Fibroblast of skin of back (primary cell): Measurements from ENCODE around the gene MYH14.

ENCODE experiments used
- DNase-seq: peaks from one replicate; pipeline ENCODE4 v3.0.0-alpha.2; 2013

MYH14 gene

DNA sequence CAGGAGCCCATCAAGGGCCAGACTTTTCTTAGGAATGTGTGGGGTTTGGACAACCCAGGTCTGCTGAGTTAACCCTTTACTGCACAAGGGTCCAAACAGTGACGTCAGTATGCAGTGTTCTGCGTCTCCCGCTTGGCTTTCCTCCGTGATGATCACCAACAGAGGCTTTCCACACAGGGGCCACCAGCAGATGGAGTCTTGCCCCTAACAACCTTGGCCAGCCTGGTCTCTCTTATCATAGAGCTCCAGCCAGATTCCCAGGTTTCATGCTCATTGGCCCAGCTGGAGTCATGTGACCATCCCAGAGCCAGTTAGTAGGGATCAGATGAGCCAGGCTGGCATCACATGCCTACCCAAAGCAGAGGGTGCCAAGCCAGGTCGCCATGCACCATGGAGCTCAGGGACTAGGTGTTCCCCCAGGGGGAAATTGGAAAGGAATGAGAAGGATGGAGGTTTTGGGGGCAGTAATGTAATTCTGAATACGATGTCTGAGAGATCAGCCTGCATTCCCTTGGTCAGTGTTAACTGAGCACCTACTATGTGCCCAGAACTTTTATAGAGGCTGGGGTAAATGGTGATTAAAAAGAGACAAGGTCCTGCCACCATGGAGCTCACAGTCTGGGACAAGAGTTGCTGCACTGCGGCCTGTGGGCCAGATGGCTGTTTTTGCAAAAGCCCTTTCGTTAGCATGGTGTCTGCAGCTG is 61.2 kb downstream of the MYH14 start:
- DNase-seq: no peak

DNA sequence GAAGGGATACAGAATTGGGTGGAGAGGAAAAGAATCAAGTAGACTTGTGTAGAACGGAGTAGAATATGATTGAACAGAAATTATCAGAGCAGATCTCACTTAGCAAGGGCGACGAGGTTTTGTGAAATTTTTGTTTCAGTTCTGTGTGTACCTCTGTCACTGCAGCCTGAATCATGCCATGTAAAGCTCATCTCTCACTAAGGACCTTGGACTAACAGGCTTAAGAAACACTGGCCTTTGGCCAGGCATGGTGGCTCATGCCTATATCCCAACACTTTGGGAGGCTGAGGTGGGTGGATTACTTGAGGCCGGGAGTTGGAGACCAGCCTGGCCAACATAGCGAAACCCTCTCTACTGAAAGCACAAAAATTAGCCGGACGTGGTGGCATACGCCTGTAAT is 62.6 kb downstream of the MYH14 start:
- DNase-seq: no peak

DNA sequence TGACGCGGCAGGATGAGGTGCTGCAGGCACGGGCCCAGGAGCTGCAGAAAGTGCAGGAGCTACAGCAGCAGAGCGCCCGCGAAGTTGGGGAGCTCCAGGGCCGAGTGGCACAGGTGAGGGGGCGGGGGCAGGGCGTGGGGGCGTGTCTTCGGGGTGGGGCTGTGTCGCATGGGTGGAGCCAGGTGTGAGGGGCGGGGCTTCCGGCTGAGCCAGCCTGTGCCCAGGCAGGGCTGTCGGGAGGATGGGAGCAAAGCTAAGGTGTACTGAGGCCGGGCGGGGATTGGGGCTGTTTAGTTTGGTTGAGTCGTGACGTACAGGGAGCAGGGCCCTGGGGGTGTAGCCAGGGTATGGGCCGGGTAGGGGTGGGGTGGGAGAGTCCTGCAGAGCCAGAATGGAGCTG is 63.5 kb downstream of the MYH14 start:
- no peak for DNase-seq

DNA sequence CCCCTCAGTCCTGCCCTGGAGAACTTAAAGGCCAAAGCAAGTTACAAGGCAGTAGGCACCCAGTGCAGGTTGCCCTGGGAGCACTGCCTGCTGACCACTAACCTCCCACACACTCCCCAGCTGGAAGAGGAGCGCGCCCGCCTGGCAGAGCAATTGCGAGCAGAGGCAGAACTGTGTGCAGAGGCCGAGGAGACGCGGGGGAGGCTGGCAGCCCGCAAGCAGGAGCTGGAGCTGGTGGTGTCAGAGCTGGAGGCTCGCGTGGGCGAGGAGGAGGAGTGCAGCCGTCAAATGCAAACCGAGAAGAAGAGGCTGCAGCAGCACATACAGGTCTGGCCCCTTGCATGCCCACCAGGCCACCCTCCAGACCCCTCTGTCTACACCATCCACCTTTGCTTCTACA is 64.6 kb downstream of the MYH14 start:
- DNase-seq: no peak

DNA sequence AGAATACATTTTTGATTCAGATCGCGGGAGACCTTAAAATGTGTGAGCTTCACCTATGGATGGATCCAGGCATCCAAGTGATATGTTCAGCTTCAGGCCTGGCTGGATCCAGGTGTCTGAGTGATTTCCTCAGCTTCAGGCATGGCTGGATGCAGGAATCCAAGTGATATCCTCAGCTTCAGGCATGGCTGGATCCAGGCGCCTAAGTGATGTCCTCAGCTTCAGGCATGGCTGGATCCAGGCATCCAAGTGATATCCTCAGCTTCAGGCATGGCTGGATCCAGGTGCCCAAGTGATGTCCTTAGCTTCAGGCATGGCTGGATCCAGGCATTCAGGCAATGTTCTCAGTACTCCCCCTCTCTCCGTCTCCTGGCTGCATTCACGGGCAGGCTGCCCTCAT is 65.1 kb downstream of the MYH14 start:
- DNase-seq: no peak

DNA sequence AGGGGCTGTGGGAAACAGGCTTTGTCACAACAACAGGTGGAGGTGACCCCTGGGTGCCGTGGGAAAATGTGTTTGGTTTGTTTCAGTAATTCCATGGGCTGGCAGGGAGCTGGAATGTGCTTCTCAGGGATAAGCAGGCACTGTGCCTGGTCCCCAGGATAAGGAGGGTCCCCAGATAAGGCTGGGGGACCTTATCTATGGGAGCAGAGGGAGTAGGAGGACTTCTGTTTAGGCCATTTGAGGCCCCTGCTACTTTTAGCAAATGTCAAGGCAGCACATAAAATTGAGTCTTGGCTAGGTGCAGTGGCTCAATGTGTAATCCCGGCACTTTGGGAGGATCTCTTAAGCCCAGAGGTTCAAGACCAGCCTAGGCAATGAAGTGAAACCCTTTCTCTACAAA is 66.2 kb downstream of the MYH14 start:
- DNase-seq: no peak

DNA sequence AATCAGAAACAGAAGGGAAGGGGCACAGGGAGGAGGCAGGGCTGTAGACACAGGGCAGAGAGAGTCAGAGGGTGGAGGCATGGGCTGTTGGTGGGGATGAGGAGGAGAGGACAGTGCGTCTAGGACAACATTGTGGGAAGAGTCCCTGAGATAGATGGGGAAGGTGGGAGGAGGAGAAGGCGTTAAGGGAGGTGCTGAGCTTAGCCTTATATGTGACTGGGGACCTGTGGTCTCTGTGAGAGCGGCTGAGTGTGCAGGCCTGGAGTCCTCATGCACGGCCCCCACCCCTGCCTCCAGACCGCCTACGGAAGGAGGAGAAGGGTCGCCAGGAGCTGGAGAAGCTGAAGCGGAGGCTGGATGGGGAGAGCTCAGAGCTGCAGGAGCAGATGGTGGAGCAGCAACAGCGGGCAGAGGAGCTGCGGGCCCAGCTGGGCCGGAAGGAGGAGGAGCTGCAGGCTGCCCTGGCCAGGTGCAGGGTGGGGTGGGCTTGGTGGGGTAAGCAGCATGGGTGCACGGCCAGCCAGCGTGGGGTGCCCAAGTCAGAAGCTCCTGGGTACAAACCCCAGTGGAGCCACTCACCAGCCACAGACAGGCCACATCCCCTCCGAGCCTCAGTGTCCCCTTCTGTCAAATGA is 69.0 kb downstream of the MYH14 start:
- DNase-seq: no peak

DNA sequence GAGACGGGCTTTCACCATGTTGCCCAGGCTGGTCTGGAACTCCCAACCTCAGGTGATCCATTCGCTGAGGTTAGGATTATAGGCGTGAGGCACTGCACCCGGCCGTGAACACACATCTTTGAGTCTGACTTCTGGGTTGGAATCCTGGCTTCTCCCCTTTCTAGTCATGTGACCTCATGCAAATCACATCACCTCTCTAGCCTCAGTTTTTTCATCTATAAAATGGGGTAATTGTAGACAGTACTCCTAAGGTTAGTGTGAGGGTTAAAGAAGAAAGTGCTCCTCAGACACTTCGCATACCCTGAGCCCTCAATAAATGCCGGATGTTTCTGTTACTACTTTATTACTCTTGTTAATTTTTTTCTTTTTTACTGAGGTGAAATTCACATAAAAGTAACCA is 70.4 kb downstream of the MYH14 start:
- DNase-seq: no peak

DNA sequence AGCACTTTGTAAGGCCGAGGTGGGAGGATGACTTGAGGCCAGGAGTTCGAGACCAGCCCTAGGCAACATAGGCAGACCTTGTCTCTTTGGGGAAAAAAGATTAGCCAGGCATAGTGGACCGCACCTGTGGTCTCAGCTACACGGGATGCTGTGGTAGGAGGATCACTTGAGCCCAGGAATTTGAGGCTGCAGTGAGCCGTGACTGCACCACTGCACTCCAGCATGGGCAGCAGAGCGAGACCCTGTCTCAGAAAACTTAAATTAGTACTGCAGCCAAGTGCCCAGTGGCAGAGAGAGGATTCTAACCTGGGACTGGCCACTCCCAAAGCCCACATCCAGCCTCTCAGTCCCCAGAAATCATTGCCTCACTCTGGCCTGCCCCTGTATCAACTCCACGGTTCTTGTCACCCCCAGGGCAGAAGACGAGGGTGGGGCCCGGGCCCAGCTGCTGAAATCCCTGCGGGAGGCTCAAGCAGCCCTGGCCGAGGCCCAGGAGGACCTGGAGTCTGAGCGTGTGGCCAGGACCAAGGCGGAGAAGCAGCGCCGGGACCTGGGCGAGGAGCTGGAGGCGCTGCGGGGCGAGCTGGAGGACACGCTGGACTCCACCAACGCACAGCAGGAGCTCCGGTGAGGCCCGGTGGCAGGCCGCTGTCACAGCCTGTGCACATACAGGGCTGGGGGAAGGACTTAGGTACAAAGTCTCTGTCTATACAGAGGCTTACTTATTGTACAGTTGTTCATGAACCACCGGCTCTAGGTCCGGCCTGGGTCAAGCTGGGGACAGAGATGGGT is 72.4 kb downstream of the MYH14 start:
- DNase-seq: no peak

DNA sequence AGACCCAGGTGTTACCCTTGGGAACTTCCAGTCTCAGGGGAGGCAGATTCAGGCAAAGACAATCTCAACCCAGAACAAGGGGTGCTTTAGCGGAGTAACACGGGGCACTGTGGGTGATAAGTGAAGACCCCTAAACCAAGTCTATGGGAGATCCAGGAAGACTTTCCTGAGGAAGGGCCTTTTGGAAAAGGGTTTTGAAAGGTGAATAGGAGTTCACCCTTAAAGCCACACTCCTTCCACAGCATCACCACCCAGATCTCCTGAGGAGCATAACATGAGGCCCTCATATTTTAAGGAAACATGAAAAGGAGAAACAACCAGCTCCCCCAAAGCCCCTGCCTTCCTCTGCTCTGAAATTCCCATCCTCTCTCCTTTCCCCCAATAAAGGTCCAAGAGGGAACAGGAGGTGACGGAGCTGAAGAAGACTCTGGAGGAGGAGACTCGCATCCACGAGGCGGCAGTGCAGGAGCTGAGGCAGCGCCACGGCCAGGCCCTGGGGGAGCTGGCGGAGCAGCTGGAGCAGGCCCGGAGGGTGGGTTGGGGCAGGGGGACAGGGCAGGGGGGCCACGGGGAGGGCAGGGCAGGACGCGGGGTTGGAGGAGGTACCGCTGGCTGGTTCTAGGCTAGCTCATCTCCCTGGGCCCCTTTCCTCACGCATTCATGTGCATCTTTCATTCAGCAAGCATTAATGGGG is 73.1 kb downstream of the MYH14 start:
- DNase-seq: no peak

DNA sequence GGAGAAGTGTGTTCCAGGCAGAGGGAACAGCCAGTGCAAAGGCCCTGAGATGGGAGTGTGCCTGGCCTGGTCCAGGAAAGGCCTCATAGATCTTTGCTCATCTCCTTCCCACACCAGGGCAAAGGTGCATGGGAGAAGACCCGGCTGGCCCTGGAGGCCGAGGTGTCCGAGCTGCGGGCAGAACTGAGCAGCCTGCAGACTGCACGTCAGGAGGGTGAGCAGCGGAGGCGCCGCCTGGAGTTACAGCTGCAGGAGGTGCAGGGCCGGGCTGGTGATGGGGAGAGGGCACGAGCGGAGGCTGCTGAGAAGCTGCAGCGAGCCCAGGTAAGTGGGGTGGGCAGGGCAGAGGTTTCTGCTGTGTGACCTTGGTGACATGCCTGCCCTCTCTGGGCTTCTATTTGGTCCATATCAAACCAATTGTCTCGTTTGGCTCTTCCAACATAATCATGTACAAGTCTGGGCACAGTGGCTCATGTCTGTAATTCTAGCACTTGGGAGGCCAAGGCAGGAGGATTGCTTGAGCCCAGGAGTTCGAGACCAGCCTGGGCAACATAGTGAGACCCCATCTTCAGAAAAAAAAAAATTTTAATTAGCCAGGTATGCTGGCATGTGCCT is 74.7 kb downstream of the MYH14 start:
- no peak for DNase-seq

DNA sequence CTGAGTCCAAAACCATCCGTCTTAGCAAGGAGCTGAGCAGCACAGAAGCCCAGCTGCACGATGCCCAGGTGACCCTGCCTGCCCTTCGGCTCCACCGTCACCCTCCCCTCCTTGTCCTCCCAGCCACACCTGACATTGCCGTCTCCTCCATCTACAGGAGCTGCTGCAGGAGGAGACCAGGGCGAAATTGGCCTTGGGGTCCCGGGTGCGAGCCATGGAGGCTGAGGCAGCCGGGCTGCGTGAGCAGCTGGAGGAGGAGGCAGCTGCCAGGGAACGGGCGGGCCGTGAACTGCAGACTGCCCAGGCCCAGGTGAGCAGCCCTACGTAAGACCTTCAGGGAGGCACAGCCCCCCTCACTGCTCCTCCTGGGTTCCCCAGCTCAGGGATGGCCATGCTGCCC is 76.7 kb downstream of the MYH14 start:
- DNase-seq: no peak

DNA sequence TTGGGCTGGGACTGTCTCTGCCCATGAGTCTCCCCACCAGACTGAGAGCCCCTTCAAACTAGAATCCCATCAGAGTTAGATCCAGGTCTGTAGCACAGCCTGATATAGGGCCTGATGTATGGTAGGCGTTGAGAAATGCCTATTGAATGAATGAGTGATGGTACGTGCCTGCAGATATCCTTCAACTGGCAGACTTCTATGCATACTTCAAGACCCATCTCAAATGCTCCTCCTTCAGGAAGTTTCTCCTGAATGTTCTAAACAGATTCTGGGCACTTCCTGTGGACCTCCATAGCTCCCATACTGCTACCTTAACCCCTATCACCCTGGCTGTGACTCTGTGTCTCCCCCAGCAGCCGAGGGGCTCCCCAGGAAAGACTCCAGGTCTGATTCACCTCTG is 77.6 kb downstream of the MYH14 start:
- DNase-seq: no peak

DNA sequence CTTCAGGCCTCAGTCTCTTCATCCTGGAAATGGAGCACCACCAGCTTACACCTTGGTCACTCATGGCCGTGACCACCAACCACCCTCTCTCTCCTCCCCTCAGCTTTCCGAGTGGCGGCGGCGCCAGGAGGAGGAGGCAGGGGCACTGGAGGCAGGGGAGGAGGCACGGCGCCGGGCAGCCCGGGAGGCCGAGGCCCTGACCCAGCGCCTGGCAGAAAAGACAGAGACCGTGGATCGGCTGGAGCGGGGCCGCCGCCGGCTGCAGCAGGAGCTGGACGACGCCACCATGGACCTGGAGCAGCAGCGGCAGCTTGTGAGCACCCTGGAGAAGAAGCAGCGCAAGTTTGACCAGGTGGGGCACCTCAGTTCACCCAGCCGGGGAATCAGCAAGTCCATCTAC is 78.1 kb downstream of the MYH14 start:
- DNase-seq: no peak

DNA sequence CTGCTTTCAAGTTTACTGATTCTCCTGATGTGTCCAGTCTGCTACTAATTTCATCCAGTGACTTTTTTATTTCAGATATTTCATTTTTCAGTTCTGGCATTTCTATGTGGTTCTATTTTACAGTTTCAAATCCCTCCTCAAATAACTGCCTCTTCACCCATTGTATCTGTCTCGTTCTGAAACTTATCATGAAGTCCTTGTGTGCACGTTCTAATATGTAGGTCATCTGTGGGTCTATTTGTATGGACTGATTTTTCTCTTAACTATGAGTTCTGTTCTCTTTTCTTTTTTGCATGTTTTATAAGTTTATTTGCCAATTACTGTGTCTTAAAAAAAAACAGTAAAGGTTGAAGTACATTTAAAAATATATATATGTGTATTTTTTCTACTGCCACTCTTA is 82.4 kb downstream of the MYH14 start:
- no peak for DNase-seq

DNA sequence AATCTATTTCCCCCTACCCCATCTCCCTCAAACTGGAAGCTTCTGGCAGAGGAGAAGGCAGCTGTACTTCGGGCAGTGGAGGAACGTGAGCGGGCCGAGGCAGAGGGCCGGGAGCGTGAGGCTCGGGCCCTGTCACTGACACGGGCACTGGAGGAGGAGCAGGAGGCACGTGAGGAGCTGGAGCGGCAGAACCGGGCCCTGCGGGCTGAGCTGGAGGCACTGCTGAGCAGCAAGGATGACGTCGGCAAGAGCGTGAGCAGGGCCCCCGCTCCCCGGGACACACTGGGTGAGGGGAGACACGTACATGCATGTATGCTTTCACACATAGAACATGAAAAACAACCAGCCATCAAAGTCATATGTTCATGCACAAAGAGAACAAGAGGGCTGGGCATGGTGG is 83.0 kb downstream of the MYH14 start:
- DNase-seq: no peak

DNA sequence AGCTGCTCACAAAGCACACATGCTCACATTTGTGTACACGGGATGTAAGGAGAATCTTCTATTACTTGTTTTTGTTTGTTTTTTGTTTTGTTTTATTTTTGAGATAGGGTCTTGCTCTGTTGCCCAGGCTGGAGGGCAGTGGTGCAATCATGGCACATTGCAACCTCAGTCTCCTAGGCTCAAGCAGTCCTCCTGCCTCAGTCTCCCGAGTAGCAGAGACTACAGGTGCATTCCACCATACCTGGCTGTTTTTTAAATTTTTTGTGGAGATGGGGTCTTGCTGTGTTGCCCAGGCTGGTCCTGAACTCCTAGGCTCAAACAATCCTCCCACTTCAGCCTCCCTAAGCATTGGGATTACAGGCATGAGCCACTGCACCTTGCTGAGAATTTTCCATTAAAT is 83.9 kb downstream of the MYH14 start:
- no peak for DNase-seq

DNA sequence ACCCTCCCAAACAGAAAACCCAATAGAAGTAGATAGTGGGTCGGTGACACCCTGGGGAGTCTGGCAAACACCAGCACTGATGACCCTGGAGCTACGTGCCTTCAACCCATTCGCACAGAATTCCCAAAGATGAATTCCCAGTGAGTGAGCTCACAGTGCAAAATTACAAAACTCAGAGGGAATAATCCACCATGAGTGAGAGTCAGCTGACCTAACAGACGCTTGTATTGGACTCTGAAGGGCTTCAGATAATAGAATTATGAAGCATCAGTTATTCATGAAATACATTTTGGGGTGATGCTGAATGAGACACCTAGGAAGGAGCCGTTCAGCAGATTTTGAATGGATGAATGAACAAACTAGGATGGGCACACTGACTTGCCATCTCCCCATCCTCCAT is 85.5 kb downstream of the MYH14 start:
- DNase-seq: no peak

DNA sequence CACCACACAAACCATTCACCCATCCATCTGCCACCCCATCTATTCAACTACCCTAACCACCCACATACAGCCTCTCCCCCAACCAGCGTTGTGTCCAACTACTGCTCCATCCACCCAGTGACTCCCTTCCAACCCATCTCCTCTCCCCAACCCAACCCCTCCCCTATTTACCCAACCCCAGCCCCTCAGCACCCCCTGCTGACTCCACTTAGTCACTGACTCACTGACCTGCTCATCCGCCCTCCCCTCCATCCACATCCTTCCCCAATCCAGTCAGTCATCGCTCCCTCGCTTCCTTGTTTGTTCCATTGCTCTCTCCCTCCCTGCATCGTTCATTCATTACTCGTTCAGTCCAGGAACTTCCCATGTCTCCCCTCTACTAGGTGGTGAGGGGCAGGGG is 86.6 kb downstream of the MYH14 start:
- no peak for DNase-seq

DNA sequence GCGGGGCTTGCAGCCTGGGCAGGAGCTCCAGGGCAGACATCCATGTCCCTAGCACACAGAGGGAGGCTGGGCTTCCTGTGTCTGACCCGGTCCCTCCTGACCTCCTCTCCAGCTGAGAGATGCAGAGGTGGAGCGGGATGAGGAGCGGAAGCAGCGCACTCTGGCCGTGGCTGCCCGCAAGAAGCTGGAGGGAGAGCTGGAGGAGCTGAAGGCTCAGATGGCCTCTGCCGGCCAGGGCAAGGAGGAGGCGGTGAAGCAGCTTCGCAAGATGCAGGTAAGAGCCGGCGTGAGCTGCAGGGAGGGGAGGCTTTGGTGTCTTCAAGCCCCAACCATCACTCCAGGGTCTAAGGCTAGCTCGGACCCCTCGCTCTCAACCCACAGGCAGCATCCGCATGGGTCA is 87.4 kb downstream of the MYH14 start:
- no peak for DNase-seq

DNA sequence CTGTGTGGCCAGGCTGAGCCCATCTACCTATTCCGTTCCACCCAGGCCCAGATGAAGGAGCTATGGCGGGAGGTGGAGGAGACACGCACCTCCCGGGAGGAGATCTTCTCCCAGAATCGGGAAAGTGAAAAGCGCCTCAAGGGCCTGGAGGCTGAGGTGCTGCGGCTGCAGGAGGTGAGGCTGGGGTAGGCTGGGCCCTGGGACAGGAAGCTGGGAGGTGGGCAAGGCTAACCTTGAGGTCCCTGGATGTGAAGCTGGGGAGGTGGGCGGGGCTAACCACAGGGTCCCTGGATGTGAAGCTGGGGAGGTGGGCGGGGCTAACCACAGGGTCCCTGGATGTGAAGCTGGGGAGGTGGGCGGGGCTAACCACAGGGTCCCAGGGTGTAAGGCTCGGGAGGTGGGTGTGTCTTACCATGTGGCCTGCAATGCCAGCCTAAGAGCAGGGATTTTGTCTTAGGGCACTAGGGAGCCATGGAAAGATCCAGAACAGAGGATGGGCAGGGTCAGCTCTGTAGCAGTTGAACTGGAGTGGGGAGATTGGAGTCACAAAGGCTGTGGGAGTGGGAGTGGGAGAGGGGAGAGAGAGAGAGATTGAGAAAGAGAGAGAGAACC is 88.9 kb downstream of the MYH14 start:
- no peak for DNase-seq

DNA sequence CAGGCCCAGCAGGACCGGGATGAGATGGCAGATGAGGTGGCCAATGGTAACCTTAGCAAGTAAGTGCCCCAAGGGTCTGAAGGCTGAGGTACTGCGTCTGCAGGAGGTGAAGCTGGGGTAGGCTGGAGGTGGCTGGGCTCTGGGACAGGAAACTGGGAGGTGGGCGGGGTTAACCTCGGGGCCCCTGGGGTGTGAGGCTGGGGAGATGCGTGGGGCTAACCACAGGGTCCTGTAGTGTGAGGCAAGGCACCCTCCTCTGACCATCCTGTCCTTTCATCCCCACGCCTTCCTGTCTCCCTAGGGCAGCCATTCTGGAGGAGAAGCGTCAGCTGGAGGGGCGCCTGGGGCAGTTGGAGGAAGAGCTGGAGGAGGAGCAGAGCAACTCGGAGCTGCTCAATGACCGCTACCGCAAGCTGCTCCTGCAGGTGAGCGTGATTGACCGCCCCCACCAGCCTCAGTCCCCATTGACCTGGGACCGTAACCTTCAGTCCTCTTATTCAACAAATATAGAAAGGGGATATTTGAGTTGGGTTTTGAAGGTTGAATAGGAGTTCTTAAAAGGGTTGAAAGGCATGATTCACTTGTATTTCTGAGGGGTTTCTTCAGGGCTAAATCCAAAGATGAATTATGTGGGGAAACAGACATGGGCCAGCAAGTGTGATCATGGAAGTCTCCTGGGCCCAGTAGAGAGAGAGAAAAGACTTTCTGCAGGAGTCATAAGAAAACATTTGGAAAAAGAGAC is 90.0 kb downstream of the MYH14 start:
- no peak for DNase-seq
